ENCODE data around the gene NDUFS4. TPM values are rescaled to one million over a fixed set of nuclear protein-coding genes. Genes with fewer than 3 reads are reported as not detected.
"Not testable (repeated sequence)": the region's sequence is repeated elsewhere in the genome, so short reads cannot be mapped to it uniquely, and the experiment has no call there.

The NDUFS4 gene
- total and polyA plus RNA-seq, 2 experiments from 2014 or later = 113 to 150 TPM

DNA sequence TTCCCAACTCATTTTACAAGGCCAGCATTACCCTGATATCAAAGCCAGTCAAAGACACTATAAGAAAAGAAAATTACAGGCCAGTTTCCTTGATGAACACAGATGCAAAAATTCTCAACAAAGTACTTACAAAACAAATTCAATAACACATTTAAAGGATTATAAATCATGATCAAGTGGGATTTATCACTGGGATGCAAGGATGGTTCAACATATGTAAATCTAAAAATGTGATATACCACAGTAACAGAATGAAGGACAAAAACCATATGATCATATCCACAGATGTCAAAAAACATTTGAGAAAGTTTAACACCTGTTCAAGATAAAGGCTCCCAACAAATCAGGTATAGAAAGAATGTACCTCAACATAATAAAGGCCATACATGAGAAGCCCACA is 130.6 kb downstream of the NDUFS4 start:
- DNase-seq (ENCODE audit: low spot score) = no peak
- H3K4me2 ChIP-seq = no peak overlapping the region
- no peak overlapping the region for H3K27ac ChIP-seq
- no peak overlapping the region for H3K4me3 ChIP-seq
- no peaks in the 10 kb centered on the region for H3K27me3 ChIP-seq
- TF ChIP-seq, protein P1, sequence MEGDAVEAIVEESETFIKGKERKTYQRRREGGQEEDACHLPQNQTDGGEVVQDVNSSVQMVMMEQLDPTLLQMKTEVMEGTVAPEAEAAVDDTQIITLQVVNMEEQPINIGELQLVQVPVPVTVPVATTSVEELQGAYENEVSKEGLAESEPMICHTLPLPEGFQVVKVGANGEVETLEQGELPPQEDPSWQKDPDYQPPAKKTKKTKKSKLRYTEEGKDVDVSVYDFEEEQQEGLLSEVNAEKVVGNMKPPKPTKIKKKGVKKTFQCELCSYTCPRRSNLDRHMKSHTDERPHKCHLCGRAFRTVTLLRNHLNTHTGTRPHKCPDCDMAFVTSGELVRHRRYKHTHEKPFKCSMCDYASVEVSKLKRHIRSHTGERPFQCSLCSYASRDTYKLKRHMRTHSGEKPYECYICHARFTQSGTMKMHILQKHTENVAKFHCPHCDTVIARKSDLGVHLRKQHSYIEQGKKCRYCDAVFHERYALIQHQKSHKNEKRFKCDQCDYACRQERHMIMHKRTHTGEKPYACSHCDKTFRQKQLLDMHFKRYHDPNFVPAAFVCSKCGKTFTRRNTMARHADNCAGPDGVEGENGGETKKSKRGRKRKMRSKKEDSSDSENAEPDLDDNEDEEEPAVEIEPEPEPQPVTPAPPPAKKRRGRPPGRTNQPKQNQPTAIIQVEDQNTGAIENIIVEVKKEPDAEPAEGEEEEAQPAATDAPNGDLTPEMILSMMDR (IDR thresholded peaks at IDR 0.05; ENCODE audit: poor library complexity) = no peak
- TF ChIP-seq EZH2phosphoT487 (IDR thresholded peaks at IDR 0.05; ENCODE audit: low read depth, severe bottlenecking, unreplicated experiment) (no peak), EZH2 (IDR thresholded peaks at IDR 0.05; ENCODE audit: borderline replicate concordance) (no peak)
- H3K9me2 ChIP-seq (replicated peaks; ENCODE audit: insufficient read depth) = peaks cover 4% of the 10 kb centered on the region
- H3K36me3 ChIP-seq (replicated peaks; ENCODE audit: insufficient read depth, low read depth) = no peaks in the 10 kb centered on the region
- no peaks in the 10 kb centered on the region for H4K20me1 ChIP-seq (ENCODE audit: insufficient read depth, poor library complexity, severe bottlenecking)
- H2AFZ ChIP-seq = no peak overlapping the region
- peaks cover 15% of the 10 kb centered on the region for H3K9me3 ChIP-seq (ENCODE audit: low read depth)
- H3K79me2 ChIP-seq = no peaks in the 10 kb centered on the region
- H3K4me1 ChIP-seq (ENCODE audit: insufficient read depth) = no peaks in the 10 kb centered on the region

DNA sequence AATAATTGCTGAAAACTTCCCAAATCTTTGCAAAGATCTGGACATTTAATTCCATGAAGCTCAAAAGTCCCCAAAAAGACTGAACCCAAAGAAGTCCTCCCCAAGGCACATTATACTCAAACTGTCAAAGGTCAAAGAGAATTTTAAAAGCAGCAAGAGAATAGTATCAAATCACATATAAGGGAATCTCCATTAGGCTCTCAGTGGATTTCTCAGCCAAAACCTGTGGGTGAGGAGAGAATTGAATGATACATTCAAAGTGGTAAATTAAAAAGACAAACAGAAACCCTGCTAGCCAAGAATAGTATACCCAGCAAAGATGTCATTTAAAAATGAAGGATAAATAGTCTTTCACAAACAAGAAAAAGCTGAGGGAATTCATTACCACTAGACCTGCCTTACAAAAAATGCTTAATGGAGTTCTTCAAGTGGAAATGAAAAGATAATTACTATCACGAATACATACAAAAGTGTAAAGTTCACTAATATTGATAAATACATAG is 134.1 kb downstream of the NDUFS4 start:
- DNase-seq (ENCODE audit: low spot score) = no peak
- no peak overlapping the region for H3K4me3 ChIP-seq
- H3K36me3 ChIP-seq (replicated peaks; ENCODE audit: insufficient read depth, low read depth) = no peaks in the 10 kb centered on the region
- TF ChIP-seq EZH2 (IDR thresholded peaks at IDR 0.05; ENCODE audit: borderline replicate concordance) (no peak), EZH2phosphoT487 (IDR thresholded peaks at IDR 0.05; ENCODE audit: low read depth, severe bottlenecking, unreplicated experiment) (no peak)
- TF ChIP-seq, protein P1 (IDR thresholded peaks at IDR 0.05; ENCODE audit: poor library complexity) = no peak
- no peak overlapping the region for H2AFZ ChIP-seq
- WGBS (ENCODE audit: low lambda C conversion rate, missing lambda C conversion rate) = 96% methylated on average over 1 of the region's 1 CpG
- no peaks in the 10 kb centered on the region for H4K20me1 ChIP-seq (ENCODE audit: insufficient read depth, poor library complexity, severe bottlenecking)
- H3K27me3 ChIP-seq = no peaks in the 10 kb centered on the region
- no peak overlapping the region for H3K4me2 ChIP-seq
- no peaks in the 10 kb centered on the region for H3K79me2 ChIP-seq
- H3K9me3 ChIP-seq (ENCODE audit: low read depth) = peaks cover 15% of the 10 kb centered on the region
- H3K9me2 ChIP-seq (replicated peaks; ENCODE audit: insufficient read depth) = peaks cover 4% of the 10 kb centered on the region
- no peaks in the 10 kb centered on the region for H3K4me1 ChIP-seq (ENCODE audit: insufficient read depth)
- H3K27ac ChIP-seq = no peak overlapping the region

DNA sequence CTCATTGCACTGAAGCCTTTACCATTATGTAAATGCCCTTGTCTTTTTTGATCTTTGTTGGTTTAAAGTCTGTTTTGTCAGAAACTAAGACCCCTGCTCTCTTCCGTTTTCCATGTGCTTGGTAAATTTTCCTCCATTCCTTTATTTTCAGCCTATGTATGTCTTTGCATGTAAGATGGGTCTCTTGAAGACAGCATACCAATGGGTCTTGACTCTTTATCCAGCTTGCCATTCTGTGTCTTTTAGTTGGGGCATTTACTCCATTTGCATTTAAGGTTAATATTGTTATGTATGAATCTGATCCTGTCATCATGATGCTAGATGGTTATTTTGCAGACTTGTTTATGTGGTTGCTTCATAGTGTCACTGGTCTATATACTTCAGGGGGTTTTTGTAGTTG is 150.0 kb downstream of the NDUFS4 start:
- H3K79me2 ChIP-seq; H3K27me3 ChIP-seq; H4K20me1 ChIP-seq (ENCODE audit: insufficient read depth, poor library complexity, severe bottlenecking); H3K9me3 ChIP-seq (ENCODE audit: low read depth); H3K36me3 ChIP-seq (replicated peaks; ENCODE audit: insufficient read depth, low read depth); H3K27ac ChIP-seq; H3K4me2 ChIP-seq; H3K4me1 ChIP-seq (ENCODE audit: insufficient read depth); H3K4me3 ChIP-seq; DNase-seq (ENCODE audit: low spot score); H3K9me2 ChIP-seq (replicated peaks; ENCODE audit: insufficient read depth); H2AFZ ChIP-seq: not testable (repeated sequence)
- 96% methylated on average over 1 of the region's 1 CpG for WGBS (ENCODE audit: low lambda C conversion rate, missing lambda C conversion rate)

DNA sequence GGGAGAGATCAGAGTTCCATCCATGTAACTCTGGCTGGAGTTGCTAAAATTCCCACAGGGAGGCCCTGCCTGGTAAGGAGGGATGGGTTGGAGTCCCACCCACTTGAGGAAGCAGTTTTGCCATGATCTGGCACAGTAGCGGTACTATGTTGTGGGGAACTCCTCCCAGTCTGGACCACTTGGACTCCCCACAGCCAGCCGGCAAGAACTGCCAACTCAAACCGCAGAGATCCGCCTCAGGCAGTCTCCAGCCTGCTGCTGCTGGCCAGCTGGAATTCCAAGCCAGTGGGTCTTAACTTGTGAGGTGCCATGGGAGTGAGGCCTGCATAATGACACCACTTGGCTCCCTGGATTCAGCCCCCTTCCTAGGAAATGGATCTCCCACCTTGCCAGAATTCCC is 151.9 kb downstream of the NDUFS4 start:
- H3K4me2 ChIP-seq = no peak overlapping the region
- H3K27ac ChIP-seq = no peak overlapping the region
- no peak overlapping the region for H2AFZ ChIP-seq
- no peaks in the 10 kb centered on the region for H3K27me3 ChIP-seq
- TF ChIP-seq EZH2phosphoT487 (IDR thresholded peaks at IDR 0.05; ENCODE audit: low read depth, severe bottlenecking, unreplicated experiment) (no peak), EZH2 (IDR thresholded peaks at IDR 0.05; ENCODE audit: borderline replicate concordance) (no peak)
- TF ChIP-seq, protein P1 (IDR thresholded peaks at IDR 0.05; ENCODE audit: poor library complexity) = no peak
- no peaks in the 10 kb centered on the region for H3K4me1 ChIP-seq (ENCODE audit: insufficient read depth)
- H3K9me2 ChIP-seq (replicated peaks; ENCODE audit: insufficient read depth) = no peaks in the 10 kb centered on the region
- H3K36me3 ChIP-seq (replicated peaks; ENCODE audit: insufficient read depth, low read depth) = no peaks in the 10 kb centered on the region
- no peak for DNase-seq (ENCODE audit: low spot score)
- H3K79me2 ChIP-seq = no peaks in the 10 kb centered on the region
- WGBS (ENCODE audit: low lambda C conversion rate, missing lambda C conversion rate) = 91% methylated on average over 4 of the region's 4 CpGs
- no peaks in the 10 kb centered on the region for H4K20me1 ChIP-seq (ENCODE audit: insufficient read depth, poor library complexity, severe bottlenecking)
- no peak overlapping the region for H3K4me3 ChIP-seq
- H3K9me3 ChIP-seq (ENCODE audit: low read depth) = no peaks in the 10 kb centered on the region
